HCT116 (cell line): ENCODE measurements around the gene NALF2. TPM values are rescaled to one million over a fixed set of nuclear protein-coding genes. Genes with fewer than 3 reads are reported as not detected.

ENCODE experiments used
- ATAC-seq: fragments of 200-7000 bp; cut with Tn5 transposase; 2 replicates; pipeline ENCODE4 v1.9.1; 2020; ENCODE audit warnings: mild to moderate bottlenecking, moderate library complexity
- BruUV-seq: library from RNA; stranded (reverse); fragments of 400-500 nt; replicated peaks from 2 replicates; lab custom pipeline; 2021; lab: Mats Ljungman, UMichigan
- CTCF ChIA-PET: fragments of 300-600 bp; sonication (Branson Sonifier 250); formaldehyde crosslinking; loops from one replicate; lab custom pipeline; 2021; ENCODE audit warnings: antibody characterized with exemption; lab: Charles Lee
- POLR2A ChIA-PET: fragments of 300-600, 350-600 bp; sonication (Branson Sonifier 250); formaldehyde crosslinking; loops from one replicate; lab custom pipeline; 2021; ENCODE audit warnings: antibody characterized with exemption; lab: Charles Lee
- RAD21 ChIA-PET, 2 experiments: fragments of 300-600 bp; sonication (Branson Sonifier 250); formaldehyde crosslinking; loops; one replicate each; lab custom pipeline; 2023; ENCODE audit warnings: low total read pairs in 2 of 2; ENCODE audit not compliant: uncharacterized antibody in 2 of 2, unreplicated experiment in 2 of 2, low non-redundant PET in 1 of 2; lab: Charles Lee
- DNase-seq: peaks from one replicate; pipeline ENCODE4 v3.0.0-alpha.2; 2010; ENCODE audit warnings: low read depth, low spot score
- H2AFZ ChIP-seq: fragments of 200-600 bp; shearing (Covaris generic), sonication (generic); 2 replicates; pipeline ENCODE4 v1.6.1; 2017; ENCODE audit warnings: low read depth, mixed run types, mixed read lengths, antibody characterized with exemption, low read length; ENCODE audit not compliant: poor library complexity, severe bottlenecking
- H3K27ac ChIP-seq: 2 replicates; pipeline ENCODE4 v1.5.1; 2012; ENCODE audit warnings: low read depth, low read length
- H3K27me3 ChIP-seq: fragments of 200-600 bp; sonication (generic); 2 replicates; pipeline ENCODE4 v1.6.1; 2016; ENCODE audit warnings: mixed run types, low read length, mixed read lengths; ENCODE audit not compliant: insufficient read depth
- H3K36me3 ChIP-seq, 2 experiments: fragments of 200-500 bp in 1 of 2; fragments of 200-600 bp in 1 of 2; sonication (Bioruptor generic) in 1 of 2; sonication (generic) in 1 of 2; 2 replicates each; pipeline versions ENCODE4 v1.5.1 to v1.6.1; 2014 to 2016; ENCODE audit warnings: low read length in 2 of 2, inconsistent platforms in 1 of 2, mixed read lengths in 1 of 2, mixed run types in 1 of 2; ENCODE audit not compliant: insufficient read depth in 2 of 2, control insufficient read depth in 1 of 2
- H3K4me1 ChIP-seq, 2 experiments: fragments of 200-600 bp in 1 of 2; sonication (generic) in 1 of 2; 2 replicates each; pipeline versions ENCODE4 v1.5.1 to v1.6.1; 2012 to 2017; ENCODE audit warnings: low read length in 2 of 2, inconsistent platforms in 1 of 2, mild to moderate bottlenecking in 1 of 2, mixed read lengths in 1 of 2, mixed run types in 1 of 2, moderate library complexity in 1 of 2; ENCODE audit not compliant: insufficient read depth in 2 of 2, control insufficient read depth in 1 of 2
- H3K4me2 ChIP-seq: fragments of 200-600 bp; sonication (generic); 2 replicates; pipeline ENCODE4 v1.6.1; 2017; ENCODE audit warnings: mixed run types, low read length, mixed read lengths
- H3K4me3 ChIP-seq, 2 experiments: fragments of 200-600 bp in 1 of 2; sonication (generic) in 1 of 2; replicated peaks in 1 of 2; 2 replicates each; pipeline ENCODE4 v1.5.1; 2011 to 2016; ENCODE audit warnings: low read length in 2 of 2, control low read depth in 1 of 2, low read depth in 1 of 2, mild to moderate bottlenecking in 1 of 2, mixed read lengths in 1 of 2, mixed run types in 1 of 2
- H3K79me2 ChIP-seq: fragments of 200-600 bp; sonication (generic); 2 replicates; pipeline ENCODE4 v1.6.1; 2017; ENCODE audit warnings: mild to moderate bottlenecking, mixed run types, low read length, moderate library complexity, mixed read lengths; ENCODE audit not compliant: insufficient read depth
- H3K9ac ChIP-seq: fragments of 200-600 bp; sonication (generic); 2 replicates; pipeline ENCODE4 v1.6.1; 2016; ENCODE audit warnings: low read length, mixed read lengths
- H3K9me2 ChIP-seq: fragments of 200-600 bp; sonication (generic), shearing (Covaris generic); 2 replicates; pipeline ENCODE4 v1.6.1; 2017; ENCODE audit warnings: mixed run types, mild to moderate bottlenecking, moderate library complexity; ENCODE audit not compliant: insufficient read depth
- H3K9me3 ChIP-seq, 2 experiments: fragments of 200-500 bp in 1 of 2; fragments of 200-600 bp in 1 of 2; sonication (Bioruptor generic) in 1 of 2; sonication (generic) in 1 of 2; 2 replicates each; pipeline ENCODE4 v1.6.1; 2014 to 2017; ENCODE audit warnings: low read length in 2 of 2, mixed read lengths in 2 of 2, inconsistent platforms in 1 of 2, low read depth in 1 of 2, mild to moderate bottlenecking in 1 of 2, mixed run types in 1 of 2, moderate library complexity in 1 of 2; ENCODE audit not compliant: control insufficient read depth in 1 of 2, insufficient read depth in 1 of 2
- H4K20me1 ChIP-seq: fragments of 200-600 bp; sonication (generic), shearing (Covaris generic); 2 replicates; pipeline ENCODE4 v1.6.1; 2017; ENCODE audit warnings: mixed run types, mild to moderate bottlenecking, moderate library complexity; ENCODE audit not compliant: insufficient read depth
- CEBPB ChIP-seq: IDR thresholded peaks from 2 replicates; pipeline ENCODE4 v1.6.1; 2012; ENCODE audit warnings: low read depth
- CTCF ChIP-seq, 3 experiments: fragments of 200-600 bp in 1 of 3; sonication (generic) in 1 of 3; IDR thresholded peaks in 2 of 3; conservative IDR thresholded peaks in 1 of 3; 2 replicates each; pipeline ENCODE4 v1.5.1; 2012 to 2017; ENCODE audit warnings: low read depth in 2 of 3, low read length in 2 of 3, antibody characterized with exemption in 1 of 3, borderline replicate concordance in 1 of 3, control low read depth in 1 of 3, mild to moderate bottlenecking in 1 of 3, mixed read lengths in 1 of 3, mixed run types in 1 of 3, moderate library complexity in 1 of 3; ENCODE audit not compliant: insufficient read depth in 1 of 3
- EZH2phosphoT487 ChIP-seq: fragments of 200-600 bp; IDR thresholded peaks from 2 replicates; pipeline ENCODE4 v1.6.1; 2018; ENCODE audit warnings: antibody characterized with exemption, borderline replicate concordance
- MAX ChIP-seq: IDR thresholded peaks from 2 replicates; pipeline ENCODE4 v1.6.1; 2012
- POLR2A ChIP-seq: IDR thresholded peaks from 2 replicates; pipeline ENCODE4 v1.7.0; 2011; ENCODE audit warnings: borderline replicate concordance; ENCODE audit not compliant: insufficient read depth, insufficient read length; ENCODE audit errors: extremely low read depth
- REST ChIP-seq: IDR thresholded peaks from 2 replicates; pipeline ENCODE4 v1.6.1; 2012; ENCODE audit warnings: low read depth
- SIN3A ChIP-seq: IDR thresholded peaks from 2 replicates; pipeline ENCODE4 v1.6.1; 2012; ENCODE audit warnings: low read depth
- ZNF274 ChIP-seq: fragments of 200-500 bp; sonication (Bioruptor generic); IDR thresholded peaks from 2 replicates; pipeline ENCODE4 v1.6.1; 2014; ENCODE audit warnings: mild to moderate bottlenecking, low read depth, low read length, inconsistent platforms
- intact Hi-C: fragments of 100-400 bp; cut with micrococcal nuclease; formaldehyde crosslinking; loops from 2 replicates; pipeline ENCODE4 v1.10.0; 2022
- total RNA-seq: library from RNA; stranded (reverse); gene quantifications from one replicate; pipeline ENCODE4 v1.2.1, GENCODE V29; 2021; ENCODE audit not compliant: unreplicated experiment

NALF2 gene
- total RNA-seq, 1 experiment from 2014 or later, result 8.7 TPM

- ATAC-seq, result peak; percentile 46; the same call in 1 of the 2 replicates
- ChIA-PET RAD21 (no interaction called here), POLR2A (no interaction called here), CTCF (no interaction called here)
- TF ChIP-seq MAX, result no peak
- no peak for TF ChIP-seq REST
- TF ChIP-seq CTCF (IDR thresholded peaks at IDR 0.05 in 2 of 3, conservative IDR thresholded peaks at IDR 0.05 in 1 of 3; ENCODE audit: borderline replicate concordance in 1 of 3, insufficient read depth in 1 of 3, low read depth in 2 of 3, low read length in 2 of 3), result no peak
- no peak for TF ChIP-seq SIN3A
- TF ChIP-seq POLR2A, result no peak
- TF ChIP-seq CEBPB, result no peak
- no peak for TF ChIP-seq EZH2phosphoT487
- TF ChIP-seq ZNF274, result no peak
- H3K4me2 ChIP-seq, result no peak overlapping the region
- H3K9ac ChIP-seq, result no peak overlapping the region
- DNase-seq, result no peak
- no peak overlapping the region for H3K27ac ChIP-seq
- no TSS peak for BruUV-seq
- no peaks in the 10 kb centered on the region for H3K9me2 ChIP-seq
- intact Hi-C loops, result no loop called here
- no peaks in the 10 kb centered on the region for H3K36me3 ChIP-seq
- H3K79me2 ChIP-seq, result no peaks in the 10 kb centered on the region
- H3K9me3 ChIP-seq, result no peaks in the 10 kb centered on the region
- H3K27me3 ChIP-seq, result peaks cover 16% of the 10 kb centered on the region; the same call in 1 of the 2 replicates
- no peak overlapping the region for H3K4me3 ChIP-seq
- H3K4me1 ChIP-seq, result 0 out of 4 replicates have a peak, but pooled peaks cover 0 to 6% of the 10 kb centered on the region in 2 experiments
- H4K20me1 ChIP-seq, result no peaks in the 10 kb centered on the region
- H2AFZ ChIP-seq, result no peak overlapping the region
These were observed 14.5 kb upstream of the NALF2 start for GRCh38 chrX:69489625-69490024.
